ENCODE results near the gene PTGIS. TPM values are rescaled to one million over a fixed set of nuclear protein-coding genes. Genes with fewer than 3 reads are reported as not detected.

Gene PTGIS
- total RNA-seq, 1 experiment from 2014 or later: 20.0 TPM

GRCh38 chr20:49562311-49563014, 5.5 kb downstream of the PTGIS start:
- no peaks in the 10 kb centered on the region for H4K20me1 ChIP-seq (ENCODE audit: control insufficient read depth, insufficient read depth, insufficient read length)
- no peak overlapping the region for H4K8ac ChIP-seq (replicated peaks; ENCODE audit: insufficient read length, low read depth, low read length)
- H3K9me3 Mint-ChIP-seq: no peaks in the 10 kb centered on the region
- no peak overlapping the region for H3T11ph ChIP-seq (ENCODE audit: low read length)
- peak overlapping the region; percentile 11; the same call in 1 of the 2 replicates for H3K14ac ChIP-seq (ENCODE audit: insufficient read depth, low read length)
- H2AK5ac ChIP-seq (ENCODE audit: insufficient read length, low read length): no peak overlapping the region
- peak; percentile 77 for DNase-seq
- H2BK5ac ChIP-seq (ENCODE audit: insufficient read length, low read length): no peak overlapping the region
- no peak overlapping the region for H2BK120ac ChIP-seq (ENCODE audit: low read depth, low read length, poor library complexity, severe bottlenecking)
- peak overlapping the region; percentile 7 for H3K18ac ChIP-seq (ENCODE audit: insufficient read length, low read depth, low read length)
- no peak overlapping the region for H3K23ac ChIP-seq (ENCODE audit: insufficient read length, low read depth, low read length)
- no peak for TF ChIP-seq CTCF (conservative IDR thresholded peaks at IDR 0.05)
- no peak overlapping the region for H2AFZ ChIP-seq (ENCODE audit: low read length)
- no peak overlapping the region for H4K91ac ChIP-seq (ENCODE audit: insufficient read length, low read depth, low read length)
- no peaks in the 10 kb centered on the region; the same call in 1 of the 2 replicates for H3K27me3 Mint-ChIP-seq (ENCODE audit: low read depth)
- H3K36me3 Mint-ChIP-seq (ENCODE audit: insufficient read depth in 1 of 3, low read depth in 3 of 3): peaks cover 5 to 22% (median 11%) of the 10 kb centered on the region in 3 experiments
- no CpG with 5 or more reads among the region's 21 CpGs for WGBS (ENCODE audit: extremely low coverage, insufficient read length, low lambda C conversion rate)
- no peaks in the 10 kb centered on the region for H3K27me3 ChIP-seq (ENCODE audit: insufficient read depth, low read length)
- peaks cover 17 to 45% of the 10 kb centered on the region in 2 experiments for H3K4me1 Mint-ChIP-seq
- peak overlapping the region; percentile 76 to 93 (median 91) for H3K27ac Mint-ChIP-seq
- no peak overlapping the region for H2BK15ac ChIP-seq (ENCODE audit: low read depth, low read length)
- no peaks in the 10 kb centered on the region; the same call in 1 of the 2 replicates for H3K79me2 ChIP-seq (ENCODE audit: insufficient read depth, low read length)
- H3K9ac ChIP-seq (ENCODE audit: extremely low read depth, insufficient read length, low read length): no peak overlapping the region
- H3K79me1 ChIP-seq (ENCODE audit: insufficient read depth, low read depth, low read length, poor library complexity, severe bottlenecking): no peaks in the 10 kb centered on the region
- peaks cover 3% of the 10 kb centered on the region for H3K23me2 ChIP-seq (ENCODE audit: insufficient read length, low read depth, low read length, poor library complexity, severe bottlenecking)
- no peak overlapping the region for H3K4me3 Mint-ChIP-seq
- H4K5ac ChIP-seq (ENCODE audit: insufficient read length, low read depth, low read length): peak overlapping the region; percentile 20
- H3K4ac ChIP-seq (ENCODE audit: low read depth, low read length): no peak overlapping the region
- no peak overlapping the region for H2BK12ac ChIP-seq (ENCODE audit: insufficient read length, low read depth, low read length)
- peaks cover 2% of the 10 kb centered on the region; the same call in 1 of the 2 replicates for H3K4me1 ChIP-seq (ENCODE audit: insufficient read depth, low read length)
- no peak overlapping the region for H3K27ac ChIP-seq (ENCODE audit: insufficient read length, low read depth, low read length)
- no peak overlapping the region for H3K4me2 ChIP-seq (ENCODE audit: insufficient read depth, insufficient read length, low read length)
- no peak overlapping the region for H2BK20ac ChIP-seq (ENCODE audit: low read depth, low read length, poor library complexity, severe bottlenecking)
- H3K9me3 ChIP-seq (ENCODE audit: control insufficient read depth, low read depth, low read length): no peaks in the 10 kb centered on the region
- H3K56ac ChIP-seq (ENCODE audit: insufficient read length, low read depth, low read length): no peak overlapping the region

Measured in H9 (cell line).